CD14-positive monocyte (primary cell): ENCODE measurements around the gene SIM1. TPM values are rescaled to one million over a fixed set of nuclear protein-coding genes. Genes with fewer than 3 reads are reported as not detected.
A peak's percentile ranks its signal among the peaks of the same experiment; 100 is the strongest.

Source experiments
- DNase-seq, 3 donors: peaks; one replicate each; pipeline ENCODE4 v3.0.0-alpha.2; 2011 to 2022
- H2AFZ ChIP-seq: 2 replicates; pipeline ENCODE4 v1.6.0; 2012; ENCODE audit warnings: mild to moderate bottlenecking, low read depth, low read length, inconsistent platforms; ENCODE audit not compliant: insufficient read depth, poor library complexity, severe bottlenecking
- H3K27ac ChIP-seq, 2 donors: 1 replicate in 1 of 2; 2 replicates in 1 of 2; pipeline ENCODE4 v1.5.1; 2012 to 2013; ENCODE audit warnings: low read length in 2 of 2, control low read depth in 1 of 2, inconsistent platforms in 1 of 2, low read depth in 1 of 2, mild to moderate bottlenecking in 1 of 2
- H3K27me3 ChIP-seq, 2 donors: one replicate each; pipeline versions ENCODE4 v1.6.0 to v1.6.1; 2011 to 2013; ENCODE audit warnings: low read length in 2 of 2; ENCODE audit not compliant: control insufficient read depth in 2 of 2, insufficient read depth in 2 of 2
- H3K36me3 ChIP-seq, 2 donors: replicated peaks in 1 of 2; 1 replicate in 1 of 2; 2 replicates in 1 of 2; pipeline versions ENCODE4 v1.5.1 to v1.6.1; 2012 to 2013; ENCODE audit warnings: low read length in 2 of 2, control low read depth in 1 of 2, inconsistent platforms in 1 of 2, mild to moderate bottlenecking in 1 of 2; ENCODE audit not compliant: insufficient read depth in 2 of 2, control insufficient read depth in 1 of 2
- H3K4me1 ChIP-seq, 2 donors: 1 replicate in 1 of 2; 2 replicates in 1 of 2; pipeline versions ENCODE4 v1.5.1 to v1.6.1; 2012 to 2013; ENCODE audit warnings: low read length in 2 of 2, control low read depth in 1 of 2, inconsistent platforms in 1 of 2, mild to moderate bottlenecking in 1 of 2, moderate library complexity in 1 of 2; ENCODE audit not compliant: insufficient read depth in 2 of 2, control insufficient read depth in 1 of 2
- H3K4me2 ChIP-seq: replicated peaks from 2 replicates; pipeline ENCODE3; 2012; ENCODE audit warnings: low read length, moderate library complexity, mild to moderate bottlenecking; ENCODE audit not compliant: poor library complexity, severe bottlenecking; ENCODE audit errors: extremely low read depth
- H3K4me3 ChIP-seq, 3 experiments: fragments of 200-600 bp in 1 of 3; sonication (generic) in 1 of 3; replicated peaks in 1 of 3; 1 replicate in 2 of 3; 2 replicates in 1 of 3; pipeline ENCODE4 v1.5.1; 2011 to 2013; ENCODE audit warnings: low read length in 3 of 3, mild to moderate bottlenecking in 3 of 3, control low read depth in 2 of 3, low read depth in 2 of 3, inconsistent platforms in 1 of 3, moderate library complexity in 1 of 3
- H3K79me2 ChIP-seq: 2 replicates; pipeline ENCODE4 v1.6.0; 2012; ENCODE audit warnings: mild to moderate bottlenecking, control low read depth, inconsistent platforms, low read length, moderate library complexity; ENCODE audit not compliant: insufficient read depth
- H3K9ac ChIP-seq: 2 replicates; pipeline ENCODE4 v1.6.0; 2017; ENCODE audit warnings: low read length, mild to moderate bottlenecking; ENCODE audit not compliant: insufficient read depth, poor library complexity, severe bottlenecking
- H3K9me3 ChIP-seq, 2 donors: replicated peaks in 1 of 2; 1 replicate in 1 of 2; 2 replicates in 1 of 2; pipeline versions ENCODE4 v1.5.1 to v1.6.1; 2012 to 2013; ENCODE audit warnings: low read length in 2 of 2, control low read depth in 1 of 2; ENCODE audit not compliant: control insufficient read depth in 1 of 2, insufficient read depth in 1 of 2
- H4K20me1 ChIP-seq: 2 replicates; pipeline ENCODE4 v1.6.0; 2012; ENCODE audit warnings: mild to moderate bottlenecking, low read length, control low read depth, moderate library complexity; ENCODE audit not compliant: insufficient read depth
- H3K27ac Mint-ChIP-seq, 7 donors: one replicate each; pipeline ENCODE4 v1.8.0; 2020; ENCODE audit warnings: mild to moderate bottlenecking in 7 of 7, mixed read lengths in 7 of 7, moderate library complexity in 6 of 7, inconsistent platforms in 2 of 7
- H3K27me3 Mint-ChIP-seq, 3 donors: one replicate each; pipeline ENCODE4 v1.8.0; 2021 to 2022; ENCODE audit warnings: low read depth in 3 of 3, mild to moderate bottlenecking in 3 of 3, mixed read lengths in 3 of 3, moderate library complexity in 3 of 3, inconsistent platforms in 1 of 3
- H3K36me3 Mint-ChIP-seq, 2 donors: one replicate each; pipeline ENCODE4 v1.8.0; 2020; ENCODE audit warnings: mixed read lengths in 2 of 2, inconsistent platforms in 1 of 2, mild to moderate bottlenecking in 1 of 2
- H3K4me1 Mint-ChIP-seq: one replicate; pipeline ENCODE4 v1.8.0; 2020; ENCODE audit warnings: mild to moderate bottlenecking, mixed read lengths
- H3K4me3 Mint-ChIP-seq, 2 donors: one replicate each; pipeline ENCODE4 v1.8.0; 2020; ENCODE audit warnings: mild to moderate bottlenecking in 2 of 2, mixed read lengths in 2 of 2, moderate library complexity in 1 of 2
- H3K9me3 Mint-ChIP-seq, 7 donors: one replicate each; pipeline ENCODE4 v1.8.0; 2020 to 2022; ENCODE audit warnings: mixed read lengths in 7 of 7, mild to moderate bottlenecking in 6 of 7, moderate library complexity in 6 of 7, inconsistent platforms in 2 of 7
- CTCF ChIP-seq: fragments of 200-600 bp; IDR thresholded peaks from one replicate; pipeline ENCODE4 v1.8.0; 2022; ENCODE audit warnings: antibody characterized with exemption, mild to moderate bottlenecking
- WGBS: methylation state at CpG from one replicate; pipeline ENCODE4 v1.1.5; 2013; ENCODE audit warnings: missing lambda C conversion rate; ENCODE audit not compliant: insufficient coverage; 5-methylcytosine and 5-hydroxymethylcytosine counted together
- intact Hi-C, 2 donors: fragments of 100-400 bp; cut with micrococcal nuclease; formaldehyde crosslinking; loops; one replicate each; pipeline versions ENCODE4 v1.15.0 to v1.15.1; 2023
- polyA plus RNA-seq, 3 donors: library from polyadenylated mRNA; depleted of rRNA in 1 of 3; unstranded in 2 of 3; stranded (reverse) in 1 of 3; fragments of 300-500 nt in 2 of 3; fragments of >200 nt in 1 of 3; fragmentation: Illumina TruSeq in 2 of 3; gene quantifications; 1 replicate in 2 of 3; 2 replicates in 1 of 3; pipeline ENCODE4 v1.2.3, GENCODE V29; 2012 to 2021

SIM1 gene
- polyA plus RNA-seq, 3 donors: not detected

- Mint-ChIP-seq H3K4me1 (peaks cover 13% of the 10 kb centered on the region), H3K9me3 (peaks cover 0 to 46% (median 24%) of the 10 kb centered on the region in 7 donors), H3K36me3 (peaks cover 0 to 7% of the 10 kb centered on the region in 2 donors), H3K27me3 (peaks cover 77 to 96% (median 88%) of the 10 kb centered on the region in 3 donors), H3K4me3 (peak overlapping the region in 1 of 2 donors; percentile 79), H3K27ac (no peak overlapping the region)
- no peak overlapping the region for H3K4me2 ChIP-seq
- 8% methylated on average over 39 of the region's 49 CpGs for WGBS
- TF ChIP-seq CTCF: no peak
- peaks cover 7 to 10% of the 10 kb centered on the region in 2 donors for H3K4me1 ChIP-seq
- H3K27ac ChIP-seq: no peak overlapping the region
- no peak overlapping the region for H3K4me3 ChIP-seq
- H3K9ac ChIP-seq: no peak overlapping the region
- intact Hi-C loops: no loop called here
- H4K20me1 ChIP-seq: no peaks in the 10 kb centered on the region
- DNase-seq: no peak
- H3K9me3 ChIP-seq: peaks cover 5 to 69% of the 10 kb centered on the region in 2 donors
- no peak overlapping the region for H2AFZ ChIP-seq
- H3K27me3 ChIP-seq: peaks cover 96 to 99% of the 10 kb centered on the region in 2 donors
- H3K79me2 ChIP-seq: no peaks in the 10 kb centered on the region
- no peaks in the 10 kb centered on the region for H3K36me3 ChIP-seq
Observed at GRCh38 chr6:100467129-100468015, 2.7 kb upstream of the SIM1 start.

GRCh38 chr6:100466410-100467128 lies 1.8 kb upstream of the SIM1 start:
- intact Hi-C loops: no loop called here
- peak overlapping the region in 1 of 7 donors; percentile 13 for H3K27ac Mint-ChIP-seq
- H3K27me3 Mint-ChIP-seq: peaks cover 69 to 97% (median 94%) of the 10 kb centered on the region in 3 donors
- H3K36me3 ChIP-seq: no peaks in the 10 kb centered on the region
- H3K9ac ChIP-seq: no peak overlapping the region
- peaks cover 7 to 10% of the 10 kb centered on the region in 2 donors for H3K4me1 ChIP-seq
- no peak overlapping the region for H3K4me3 ChIP-seq
- H3K36me3 Mint-ChIP-seq: peaks cover 0 to 7% of the 10 kb centered on the region in 2 donors
- no peaks in the 10 kb centered on the region for H3K79me2 ChIP-seq
- peak overlapping the region in 1 of 2 donors; percentile 79 for H3K4me3 Mint-ChIP-seq
- peaks cover 5 to 75% of the 10 kb centered on the region in 2 donors for H3K9me3 ChIP-seq
- peaks cover 97 to 99% of the 10 kb centered on the region in 2 donors for H3K27me3 ChIP-seq
- H3K4me2 ChIP-seq: no peak overlapping the region
- no peak overlapping the region for H2AFZ ChIP-seq
- no peak for TF ChIP-seq CTCF
- no peaks in the 10 kb centered on the region for H4K20me1 ChIP-seq
- no peak for DNase-seq
- 13% methylated on average over 11 of the region's 21 CpGs for WGBS
- no peak overlapping the region for H3K27ac ChIP-seq
- peaks cover 15% of the 10 kb centered on the region for H3K4me1 Mint-ChIP-seq
- peaks cover 0 to 46% (median 26%) of the 10 kb centered on the region in 7 donors for H3K9me3 Mint-ChIP-seq
